Calu3 (cell line): ENCODE results near the gene FOXK1. TPM values are rescaled to one million over a fixed set of nuclear protein-coding genes. Genes with fewer than 3 reads are reported as not detected.
"Not testable (repeated sequence)": the region's sequence is repeated elsewhere in the genome, so short reads cannot be mapped to it uniquely, and the experiment has no call there.

Experiments
- BruUV-seq: library from RNA; stranded (reverse); fragments of 400-500 nt; replicated peaks from 2 replicates; lab custom pipeline; 2021; lab: Mats Ljungman, UMichigan
- CTCF ChIA-PET: fragments of 300-600 bp; sonication (Branson Sonifier 250); formaldehyde crosslinking; loops from one replicate; lab custom pipeline; 2022; ENCODE audit warnings: antibody characterized with exemption; lab: Charles Lee
- DNase-seq: peaks from one replicate; pipeline ENCODE4 v3.0.0; 2022
- H3K27ac Mint-ChIP-seq: one replicate; pipeline ENCODE4 v1.8.0; 2022; ENCODE audit warnings: mixed read lengths; ENCODE audit not compliant: unreplicated experiment
- H3K27me3 Mint-ChIP-seq: one replicate; pipeline ENCODE4 v1.8.0; 2022; ENCODE audit warnings: mixed read lengths; ENCODE audit not compliant: unreplicated experiment
- H3K36me3 Mint-ChIP-seq: one replicate; pipeline ENCODE4 v1.8.0; 2022; ENCODE audit warnings: mild to moderate bottlenecking, moderate library complexity, mixed read lengths; ENCODE audit not compliant: insufficient read depth, unreplicated experiment
- H3K4me1 Mint-ChIP-seq: one replicate; pipeline ENCODE4 v1.8.0; 2022; ENCODE audit warnings: mild to moderate bottlenecking, low read depth, mixed read lengths; ENCODE audit not compliant: unreplicated experiment
- H3K4me3 Mint-ChIP-seq: one replicate; pipeline ENCODE4 v1.8.0; 2022; ENCODE audit warnings: mild to moderate bottlenecking, low read depth, moderate library complexity, mixed read lengths; ENCODE audit not compliant: unreplicated experiment
- H3K9me3 Mint-ChIP-seq: one replicate; pipeline ENCODE4 v1.8.0; 2022; ENCODE audit warnings: low read depth, mixed read lengths; ENCODE audit not compliant: unreplicated experiment
- intact Hi-C: fragments of 100-400 bp; cut with micrococcal nuclease; formaldehyde crosslinking; loops from one replicate; pipeline ENCODE4 v1.10.0; 2022; ENCODE audit not compliant: unreplicated experiment
- total RNA-seq: library from RNA; stranded (reverse); gene quantifications from 2 replicates; pipeline ENCODE4 v1.2.3, GENCODE V29; 2022
- TF ChIP-seq, protein P1 (sequence below): fragments of 200-600 bp; IDR thresholded peaks from one replicate; pipeline ENCODE4 v1.8.0; 2022; ENCODE audit warnings: antibody characterized with exemption; ENCODE audit not compliant: unreplicated experiment

The FOXK1 gene
- total RNA-seq, 1 experiment from 2014 or later = 65.9 TPM

DNA sequence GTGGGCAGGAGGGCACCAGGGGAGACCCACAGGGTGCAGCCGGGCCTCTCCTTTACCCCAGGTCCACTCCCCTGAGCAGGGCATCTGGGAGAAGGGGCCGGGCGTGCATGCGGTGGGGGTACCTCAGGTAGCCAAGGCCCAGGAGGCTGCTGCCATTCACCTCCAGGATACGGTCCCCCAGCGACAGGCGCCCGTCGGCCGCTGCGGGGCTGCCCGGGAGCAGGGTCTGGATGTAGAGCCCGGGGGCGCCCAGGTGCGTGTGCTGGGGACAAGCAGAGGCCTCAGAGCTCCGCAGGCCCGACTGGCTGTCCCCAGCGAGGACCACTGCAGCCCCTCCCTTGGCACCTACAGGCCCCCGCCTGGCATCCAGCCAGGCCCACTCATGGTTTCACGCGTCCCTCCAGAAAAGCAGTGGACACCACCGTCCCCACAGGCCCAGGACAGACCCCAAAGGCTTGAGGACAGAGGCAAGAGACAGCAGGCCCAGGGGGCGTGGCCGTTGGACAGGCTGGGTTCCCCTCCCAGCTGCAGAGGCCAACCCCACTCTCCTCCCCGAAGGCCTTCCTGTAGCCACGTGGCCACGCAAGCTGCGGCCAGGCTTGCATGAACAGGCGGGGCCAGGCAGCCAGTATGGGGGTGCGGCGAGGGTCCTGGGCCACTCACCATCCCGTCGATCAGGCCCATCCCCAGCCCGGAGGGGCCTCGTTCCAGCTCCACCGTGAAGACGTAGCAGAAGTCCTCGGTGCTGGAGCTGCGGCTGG is 117.6 kb downstream of the FOXK1 start:
- CTCF ChIA-PET = no interaction called here
- TF ChIP-seq, protein P1, sequence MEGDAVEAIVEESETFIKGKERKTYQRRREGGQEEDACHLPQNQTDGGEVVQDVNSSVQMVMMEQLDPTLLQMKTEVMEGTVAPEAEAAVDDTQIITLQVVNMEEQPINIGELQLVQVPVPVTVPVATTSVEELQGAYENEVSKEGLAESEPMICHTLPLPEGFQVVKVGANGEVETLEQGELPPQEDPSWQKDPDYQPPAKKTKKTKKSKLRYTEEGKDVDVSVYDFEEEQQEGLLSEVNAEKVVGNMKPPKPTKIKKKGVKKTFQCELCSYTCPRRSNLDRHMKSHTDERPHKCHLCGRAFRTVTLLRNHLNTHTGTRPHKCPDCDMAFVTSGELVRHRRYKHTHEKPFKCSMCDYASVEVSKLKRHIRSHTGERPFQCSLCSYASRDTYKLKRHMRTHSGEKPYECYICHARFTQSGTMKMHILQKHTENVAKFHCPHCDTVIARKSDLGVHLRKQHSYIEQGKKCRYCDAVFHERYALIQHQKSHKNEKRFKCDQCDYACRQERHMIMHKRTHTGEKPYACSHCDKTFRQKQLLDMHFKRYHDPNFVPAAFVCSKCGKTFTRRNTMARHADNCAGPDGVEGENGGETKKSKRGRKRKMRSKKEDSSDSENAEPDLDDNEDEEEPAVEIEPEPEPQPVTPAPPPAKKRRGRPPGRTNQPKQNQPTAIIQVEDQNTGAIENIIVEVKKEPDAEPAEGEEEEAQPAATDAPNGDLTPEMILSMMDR = no peak
- Mint-ChIP-seq H3K27me3 (no peaks in the 10 kb centered on the region), H3K27ac (no peak overlapping the region), H3K36me3 (peaks cover 37% of the 10 kb centered on the region), H3K4me1 (no peaks in the 10 kb centered on the region), H3K9me3 (no peaks in the 10 kb centered on the region), H3K4me3 (no peak overlapping the region)
- BruUV-seq = no TSS peak
- DNase-seq = peak; percentile 21
- intact Hi-C loops = no loop called here

DNA sequence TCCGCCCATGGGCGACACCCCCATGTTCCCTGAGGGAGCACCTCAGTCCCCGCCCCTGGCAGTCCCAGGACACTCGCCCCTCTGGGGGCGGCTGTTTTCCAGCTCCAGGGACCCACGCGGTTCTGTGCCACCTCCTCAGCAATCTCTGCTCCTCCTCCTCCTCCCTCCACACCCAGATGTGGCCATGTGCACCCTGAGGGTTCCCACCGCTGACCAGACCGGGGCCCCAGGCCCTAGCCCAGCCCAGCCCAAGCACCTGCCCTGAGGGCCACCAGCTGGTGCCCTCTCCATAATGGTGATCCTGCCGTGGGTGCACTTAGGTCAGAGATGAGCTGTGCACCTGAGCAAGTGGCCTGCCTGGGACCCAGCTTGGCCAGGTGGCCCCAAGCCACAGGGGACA is 118.4 kb downstream of the FOXK1 start:
- TF ChIP-seq, protein P1 = no peak
- Mint-ChIP-seq H3K9me3 (no peaks in the 10 kb centered on the region), H3K4me3 (no peak overlapping the region), H3K27ac (no peak overlapping the region), H3K27me3 (no peaks in the 10 kb centered on the region), H3K36me3 (peaks cover 35% of the 10 kb centered on the region), H3K4me1 (no peaks in the 10 kb centered on the region)
- no peak for DNase-seq
- intact Hi-C loops = no loop called here
- CTCF ChIA-PET = no interaction called here
- no TSS peak for BruUV-seq

DNA sequence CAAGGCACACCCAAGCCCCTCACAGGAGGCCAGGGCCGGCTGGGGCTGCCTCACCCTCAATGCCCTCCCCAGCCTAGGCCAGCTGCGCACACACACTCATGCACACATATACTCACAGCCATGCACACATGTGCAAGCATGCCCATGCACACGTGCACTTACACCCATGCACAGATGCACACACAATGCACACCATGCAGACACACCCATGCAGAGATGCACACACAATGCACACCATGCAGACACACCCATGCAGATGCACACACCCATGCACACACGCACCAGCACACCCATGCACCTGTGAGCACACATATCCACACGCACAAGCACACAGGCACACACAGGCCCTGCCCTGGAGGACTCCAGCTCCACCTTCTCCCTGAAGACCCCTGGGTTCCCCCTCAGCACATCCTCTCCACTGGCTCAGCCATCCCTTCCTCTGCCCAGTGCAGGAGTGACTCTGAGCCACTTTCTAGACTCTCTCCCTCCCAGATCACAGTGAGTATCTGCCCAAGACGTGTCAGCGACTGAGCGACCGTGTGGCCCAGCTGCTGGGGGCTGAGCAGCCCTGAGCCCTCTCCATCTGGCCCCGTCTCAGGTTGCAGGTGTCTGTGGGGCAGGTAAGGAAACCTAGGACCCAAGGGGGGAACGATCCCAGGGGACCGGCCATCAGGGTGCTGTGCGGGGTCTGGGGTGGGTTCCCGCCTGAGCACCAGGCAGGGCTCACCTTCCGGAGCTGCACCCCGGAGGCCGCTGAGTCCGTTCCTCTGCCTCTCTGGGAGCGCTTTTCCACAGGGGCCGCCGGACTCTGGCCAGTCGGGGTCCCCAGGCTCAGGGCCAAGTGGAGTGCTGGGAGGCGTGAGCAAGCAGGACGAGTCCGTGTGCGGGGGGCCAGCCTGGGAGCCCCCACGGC is 119.1 kb downstream of the FOXK1 start:
- intact Hi-C loops = no loop called here
- TF ChIP-seq, protein P1 = no peak
- no peak for DNase-seq
- Mint-ChIP-seq H3K27ac (no peak overlapping the region), H3K36me3 (peaks cover 30% of the 10 kb centered on the region), H3K4me3 (no peak overlapping the region), H3K27me3 (peaks cover 4% of the 10 kb centered on the region), H3K4me1 (no peaks in the 10 kb centered on the region), H3K9me3 (no peaks in the 10 kb centered on the region)
- BruUV-seq = no TSS peak
- CTCF ChIA-PET = interaction anchor here (0.5 to 0.6 kb wide), 2 partner anchors 10 to 365 kb away, joined by 3 read pairs; no protein-coding TSS in a partner anchor

DNA sequence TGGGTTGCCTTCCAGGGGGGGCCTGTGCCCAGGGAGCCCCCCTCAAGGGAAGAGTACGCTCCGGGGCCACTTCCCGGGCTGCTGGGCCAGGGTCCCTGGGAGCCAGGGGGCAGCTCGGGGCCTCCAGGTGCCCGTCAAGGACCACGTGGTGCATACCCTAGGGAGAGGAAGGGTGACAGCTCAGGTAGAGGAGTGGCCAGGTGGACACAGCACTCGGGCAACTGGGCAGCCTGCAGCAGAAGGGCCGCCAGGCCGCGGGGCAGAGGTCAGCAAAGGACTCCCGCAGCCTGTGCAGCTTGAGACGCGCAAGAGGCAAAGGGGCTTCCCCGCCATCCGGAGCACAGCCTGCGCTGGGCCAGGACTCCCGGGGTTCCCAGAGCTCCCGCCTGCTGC is 119.7 kb downstream of the FOXK1 start:
- Mint-ChIP-seq H3K4me1 (no peaks in the 10 kb centered on the region), H3K36me3 (peaks cover 24% of the 10 kb centered on the region), H3K4me3 (no peak overlapping the region), H3K27ac (no peak overlapping the region), H3K9me3 (no peaks in the 10 kb centered on the region), H3K27me3 (peaks cover 10% of the 10 kb centered on the region)
- BruUV-seq = no TSS peak
- DNase-seq = no peak
- intact Hi-C loops = no loop called here
- CTCF ChIA-PET = interaction anchor here (0.5 to 0.6 kb wide), 2 partner anchors 10 to 365 kb away, joined by 3 read pairs; no protein-coding TSS in a partner anchor
- TF ChIP-seq, protein P1 = no peak

DNA sequence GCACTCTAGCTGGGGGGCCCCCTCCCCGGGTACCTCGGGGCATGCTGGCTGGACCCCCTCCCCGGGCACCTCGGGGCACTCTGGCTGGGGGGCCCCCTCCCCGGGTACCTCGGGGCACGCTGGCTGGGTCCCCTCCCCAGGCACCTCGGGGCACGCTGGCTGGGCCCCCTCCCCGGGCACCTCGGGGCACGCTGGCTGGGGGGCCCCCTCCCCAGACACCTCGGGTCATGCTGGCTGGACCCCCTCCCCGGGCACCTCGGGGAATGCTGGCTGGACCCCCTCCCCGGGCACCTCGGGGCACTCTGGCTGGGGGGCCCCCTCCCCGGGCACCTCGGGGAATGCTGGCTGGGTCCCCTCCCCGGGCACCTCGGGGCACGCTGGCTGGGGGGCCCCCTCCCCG is 120.5 kb downstream of the FOXK1 start:
- H3K4me3 Mint-ChIP-seq, H3K27ac Mint-ChIP-seq, DNase-seq, H3K9me3 Mint-ChIP-seq, BruUV-seq, intact Hi-C loops, H3K4me1 Mint-ChIP-seq: not testable (repeated sequence)
- Mint-ChIP-seq H3K36me3 (peaks cover 22% of the 10 kb centered on the region), H3K27me3 (peaks cover 18% of the 10 kb centered on the region)
- CTCF ChIA-PET = interaction anchor here (0.6 kb wide), 1 partner anchor 74 kb away, joined by 7 read pairs; no protein-coding TSS in a partner anchor
